T-helper 1 cell (primary cell): Measurements from ENCODE around the gene MTHFR.
A peak's percentile ranks its signal among the peaks of the same experiment; 100 is the strongest.
"Not testable (repeated sequence)": the region's sequence is repeated elsewhere in the genome, so short reads cannot be mapped to it uniquely, and the experiment has no call there.

ENCODE experiments used
- DNase-seq, 5 donors: peaks; one replicate each; pipeline ENCODE4 v3.0.0-alpha.2; 2012 to 2020

Gene MTHFR

DNA sequence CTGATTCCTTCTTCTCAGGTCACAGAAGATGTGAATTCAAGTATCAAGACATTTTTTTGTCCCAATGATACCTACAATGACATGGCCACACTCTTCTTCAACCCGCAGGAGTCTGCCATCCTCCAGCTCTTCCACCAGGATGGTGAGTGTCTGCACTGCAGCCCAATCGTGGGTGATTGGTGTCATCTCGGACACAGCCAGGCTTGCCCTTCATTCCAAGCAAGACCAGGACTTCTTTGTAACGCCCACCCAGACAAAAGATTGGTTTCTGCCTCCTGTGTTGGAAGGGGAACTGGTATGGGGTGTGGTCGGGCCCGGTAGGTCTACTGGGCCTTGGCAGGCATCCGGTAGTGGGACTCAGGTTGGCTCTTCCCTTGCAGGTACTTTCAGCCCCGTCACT is 27.7 kb upstream of the MTHFR start:
- DNase-seq = no peak

DNA sequence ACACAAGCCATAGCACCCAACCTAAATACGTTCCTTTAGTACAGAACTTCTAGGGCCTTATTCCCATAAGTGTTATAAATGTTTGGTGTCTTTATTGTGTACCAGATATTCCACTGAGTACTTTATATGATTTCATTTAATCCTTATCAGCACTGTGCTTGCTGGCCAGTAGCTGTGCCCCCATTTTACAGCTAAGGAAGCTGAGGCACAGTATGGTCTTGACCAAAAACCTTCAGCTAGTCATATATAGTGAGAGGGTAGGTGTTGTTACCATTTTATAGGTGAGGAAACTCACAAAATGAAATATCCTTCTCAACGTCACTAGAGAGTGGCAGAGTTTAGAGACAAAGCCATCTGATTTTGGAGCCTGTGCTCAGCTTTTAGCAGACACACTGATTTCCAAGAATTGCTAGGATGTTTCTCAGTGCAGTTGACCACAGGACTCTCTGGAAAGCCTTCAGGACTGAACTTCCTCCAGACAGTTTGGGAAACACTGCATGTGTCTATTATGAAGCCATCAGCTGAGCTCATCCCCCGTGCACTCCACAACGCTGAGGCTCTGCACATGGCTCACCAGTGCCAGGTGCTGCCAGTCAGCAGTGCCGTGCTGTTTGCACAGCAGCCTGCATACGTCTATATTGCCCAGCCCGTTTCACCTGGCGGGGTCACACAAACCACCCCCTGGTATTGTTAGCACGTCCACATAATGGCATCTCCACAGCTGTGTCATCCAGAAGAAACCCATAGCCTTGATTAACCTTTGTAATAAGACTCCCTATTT is 26.4 kb upstream of the MTHFR start:
- no peak for DNase-seq

DNA sequence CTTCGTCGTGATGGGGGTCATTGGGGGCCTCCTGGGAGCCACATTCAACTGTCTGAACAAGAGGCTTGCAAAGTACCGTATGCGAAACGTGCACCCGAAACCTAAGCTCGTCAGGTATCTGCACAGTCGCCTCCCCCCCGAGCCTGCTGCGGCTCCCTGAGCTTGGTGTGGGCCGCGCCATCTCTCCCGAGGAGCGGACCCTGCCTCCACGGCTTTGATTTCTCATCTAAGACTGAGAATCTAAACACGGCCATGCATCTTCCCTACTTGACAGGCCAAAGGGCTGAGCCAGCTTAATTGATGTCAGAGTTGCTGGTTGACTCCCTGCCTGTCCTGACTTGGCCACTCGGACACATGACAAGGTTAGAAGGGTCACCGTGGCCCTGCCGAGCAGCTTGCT is 22.7 kb upstream of the MTHFR start:
- DNase-seq = no peak

DNA sequence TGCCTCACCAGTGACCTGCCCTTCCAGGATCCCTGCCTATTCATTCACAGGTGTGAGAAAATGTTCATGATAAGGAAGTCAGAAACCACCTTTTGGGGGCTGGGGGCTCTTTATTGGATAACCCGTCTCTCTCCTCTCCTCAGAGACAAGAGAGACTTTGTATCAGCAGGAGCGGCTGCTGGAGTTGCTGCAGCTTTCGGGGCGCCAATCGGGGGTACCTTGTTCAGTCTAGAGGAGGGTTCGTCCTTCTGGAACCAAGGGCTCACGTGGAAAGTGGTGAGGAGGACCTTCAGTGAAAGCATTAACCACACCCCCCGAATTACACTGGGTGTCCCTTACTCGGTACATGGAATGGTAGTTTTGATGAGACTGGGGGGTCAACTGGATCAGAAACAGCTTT is 21.2 kb upstream of the MTHFR start:
- no peak for DNase-seq

DNA sequence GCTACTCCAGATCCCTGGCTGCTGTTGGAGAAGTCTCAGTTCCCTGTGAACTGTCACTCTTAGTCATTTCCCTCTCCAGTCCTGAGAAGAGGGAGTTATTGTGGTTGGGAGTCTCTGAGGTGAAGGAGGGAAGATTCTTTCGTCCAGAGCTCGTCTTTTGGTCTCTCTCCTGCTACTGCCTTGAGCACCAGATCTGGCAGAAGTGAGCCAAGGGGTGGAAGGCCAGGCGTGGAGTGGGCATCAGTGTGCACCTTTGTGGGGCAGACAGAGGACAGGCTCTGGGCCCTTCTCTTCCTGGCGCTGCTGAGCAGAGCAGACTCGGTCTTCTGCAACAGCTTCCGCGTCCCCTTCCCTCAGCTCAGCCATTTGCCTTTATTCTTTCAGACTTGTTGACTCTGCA is 19.4 kb upstream of the MTHFR start:
- DNase-seq = no peak

DNA sequence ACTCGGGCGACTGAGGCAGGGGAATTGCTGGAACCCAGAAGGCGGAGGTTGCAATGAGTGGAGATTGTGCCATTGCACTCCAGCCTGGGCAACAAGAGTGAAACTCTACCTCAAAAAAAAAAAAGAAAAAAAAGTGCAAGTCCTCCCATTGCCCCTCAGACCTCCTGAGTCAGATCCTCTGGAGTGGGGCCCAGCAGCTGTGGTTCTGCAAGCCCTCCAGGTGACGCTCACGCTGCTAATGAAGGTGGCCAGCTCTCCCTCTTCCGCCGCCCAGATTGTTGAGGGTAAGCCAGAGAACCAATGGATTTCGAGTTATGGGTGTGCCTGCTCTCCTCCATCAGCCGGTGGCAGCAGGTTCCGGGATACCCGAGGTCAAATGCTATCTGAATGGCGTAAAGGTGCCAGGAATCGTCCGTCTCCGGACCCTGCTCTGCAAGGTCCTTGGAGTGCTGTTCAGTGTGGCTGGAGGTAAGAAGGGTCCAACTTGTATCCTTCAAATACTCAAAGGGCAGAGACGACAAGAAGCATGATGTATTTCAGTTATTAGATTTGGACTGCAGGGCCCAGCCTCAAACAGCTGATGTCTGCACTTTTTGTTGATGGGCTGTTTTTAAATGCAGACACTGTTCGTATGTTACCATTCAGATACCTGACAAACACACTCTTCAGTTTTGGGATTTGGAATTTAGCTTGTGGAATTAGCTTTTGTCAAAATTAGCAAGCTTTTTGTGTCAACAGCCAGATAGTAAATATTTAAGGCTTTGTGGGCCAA is 17.8 kb upstream of the MTHFR start:
- DNase-seq = no peak

DNA sequence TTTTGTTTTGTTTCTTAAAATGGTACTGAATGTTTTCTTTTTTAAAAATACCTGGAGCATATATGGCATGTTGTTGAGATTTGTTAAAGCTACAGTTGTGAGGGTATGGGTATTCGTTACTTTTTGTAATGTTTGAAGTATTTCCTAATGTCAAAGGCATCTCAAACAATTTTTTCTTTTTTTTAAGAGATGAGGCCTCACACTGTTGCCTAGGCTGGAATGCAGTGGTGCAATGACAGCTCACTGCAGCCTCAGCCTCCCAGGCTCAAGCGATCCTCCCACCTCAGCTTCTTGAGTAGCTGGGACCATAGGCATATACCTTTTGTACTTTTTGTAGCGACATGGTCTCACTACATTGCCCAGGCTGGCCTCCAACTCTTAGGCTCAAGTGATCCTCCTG is 16.3 kb upstream of the MTHFR start:
- no peak for DNase-seq

DNA sequence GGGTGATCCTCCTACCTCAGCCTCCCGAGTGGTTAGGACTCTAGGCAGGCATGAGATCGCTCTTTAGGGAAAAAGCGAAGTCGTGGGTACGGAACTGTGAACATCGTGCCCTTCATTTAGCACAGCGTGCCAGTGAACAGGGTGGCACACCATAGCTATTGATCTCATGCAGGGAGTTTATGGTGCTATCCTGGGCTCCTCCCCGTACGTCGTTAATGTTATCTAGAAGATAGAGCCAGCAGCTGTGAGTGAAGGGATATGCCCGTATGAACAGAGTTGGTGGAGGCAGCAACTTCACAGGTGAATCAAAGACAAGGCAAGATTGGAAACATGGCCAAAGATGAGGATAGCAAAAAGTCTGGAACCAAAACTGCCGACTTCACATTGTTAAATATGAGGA is 11.4 kb upstream of the MTHFR start:
- no peak for DNase-seq

DNA sequence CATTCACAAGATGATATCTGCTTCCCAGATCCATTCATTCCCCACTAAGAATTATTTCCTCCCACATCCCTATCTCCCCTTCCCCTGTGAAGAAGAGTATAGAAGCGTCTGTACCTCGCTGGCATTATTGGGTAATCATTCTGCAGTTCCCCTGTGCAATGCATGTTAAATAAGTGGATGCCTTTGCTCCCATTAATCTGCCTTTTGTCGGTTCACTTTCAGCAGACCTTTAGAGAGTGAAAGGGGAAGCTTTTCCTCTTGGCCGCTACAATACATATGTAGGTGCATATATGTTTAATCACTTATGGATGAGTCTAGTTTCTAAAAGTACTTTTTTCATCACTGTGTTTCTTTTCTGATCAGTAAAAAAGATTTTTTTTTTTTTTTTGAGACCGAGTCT is 7.3 kb upstream of the MTHFR start:
- no peak for DNase-seq

DNA sequence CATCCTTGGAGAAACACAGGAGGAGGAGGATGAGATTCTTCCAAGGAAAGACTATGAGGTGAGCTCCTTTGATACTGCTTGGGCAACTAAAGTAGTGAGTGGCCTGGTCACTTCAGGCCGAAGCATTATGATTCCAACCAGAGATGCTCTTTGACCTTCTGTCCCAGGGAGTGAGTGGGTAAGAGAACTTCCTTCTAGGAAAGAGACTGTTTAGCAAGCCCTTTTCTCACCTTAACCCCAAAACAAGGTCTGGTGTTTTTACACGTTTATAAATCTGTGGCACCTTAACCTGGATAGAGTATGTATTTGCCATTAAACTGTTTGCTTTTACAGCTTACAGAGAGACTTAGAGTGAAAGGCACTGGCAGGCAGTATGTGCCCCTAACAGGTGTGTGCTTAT is 1.4 kb upstream of the MTHFR start:
- DNase-seq = no peak

DNA sequence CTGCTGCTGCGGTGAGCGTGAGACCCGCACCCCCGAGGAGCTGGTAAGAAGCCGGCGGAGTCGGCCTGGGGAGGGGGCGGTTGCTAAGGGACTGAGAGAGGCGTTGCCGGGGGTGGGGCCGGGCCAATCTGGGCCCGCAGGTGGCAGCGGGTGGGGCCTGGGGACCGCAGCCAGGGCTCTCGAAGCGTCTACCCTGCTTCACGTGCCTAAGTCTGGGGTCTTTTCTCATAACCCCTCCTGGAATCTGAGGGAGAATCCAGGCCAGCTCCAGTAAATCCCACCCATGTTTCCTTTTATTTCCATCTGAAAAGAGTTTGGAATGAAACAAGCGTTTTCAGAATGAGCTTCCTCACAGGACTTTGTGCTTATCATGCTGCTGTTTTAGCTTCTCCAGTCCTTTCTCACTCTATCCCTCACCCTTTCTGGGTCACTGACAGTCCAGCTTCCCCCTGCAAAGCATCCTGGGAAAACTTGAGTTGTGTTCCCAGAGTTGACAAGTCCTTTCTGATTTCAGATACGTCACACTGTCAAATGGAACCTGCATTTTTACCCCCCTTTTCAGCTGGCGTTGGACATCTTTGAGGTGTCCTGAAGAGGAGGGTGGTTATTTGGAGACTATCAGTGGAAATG is 658 bp upstream of the MTHFR start:
- peak in 1 of 5 donors; percentile 22 for DNase-seq

DNA sequence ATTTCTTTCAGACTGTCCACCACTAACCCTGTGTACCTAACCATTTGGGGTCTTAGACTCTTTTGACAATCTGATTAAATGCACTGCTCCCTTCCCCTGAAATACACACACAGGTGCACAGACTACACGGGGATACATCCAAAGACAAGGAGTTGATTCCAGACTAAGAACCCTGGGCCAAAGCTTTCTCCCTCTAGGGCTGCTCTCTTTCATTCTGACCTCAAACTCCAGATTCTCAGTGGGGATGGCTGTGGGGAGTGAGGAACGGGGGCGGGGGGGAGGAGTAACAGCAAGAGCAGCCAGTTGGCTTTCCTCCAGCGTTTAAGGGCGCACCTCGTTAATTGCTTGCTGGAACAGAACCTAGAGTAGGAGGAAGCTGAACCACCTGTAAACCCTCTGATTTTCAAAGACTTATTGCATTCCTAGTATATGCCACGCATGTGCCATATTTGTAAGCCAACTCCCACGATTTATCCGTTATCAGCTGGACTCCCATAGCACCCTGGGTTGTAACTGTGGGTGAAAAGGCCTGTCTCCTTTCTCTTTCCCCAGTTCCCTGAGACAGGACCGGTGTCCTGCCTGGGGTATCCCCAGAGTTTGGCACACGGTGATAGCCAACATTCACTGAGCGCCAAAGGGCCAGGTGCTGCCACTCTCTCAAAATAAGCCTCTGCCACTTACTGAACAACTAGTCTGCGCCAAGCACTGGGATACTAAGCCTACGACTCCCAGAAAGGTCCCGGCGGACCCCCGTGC is 920 bp downstream of the MTHFR start:
- DNase-seq = peak in 2 of 5 donors; percentile 15 to 24

DNA sequence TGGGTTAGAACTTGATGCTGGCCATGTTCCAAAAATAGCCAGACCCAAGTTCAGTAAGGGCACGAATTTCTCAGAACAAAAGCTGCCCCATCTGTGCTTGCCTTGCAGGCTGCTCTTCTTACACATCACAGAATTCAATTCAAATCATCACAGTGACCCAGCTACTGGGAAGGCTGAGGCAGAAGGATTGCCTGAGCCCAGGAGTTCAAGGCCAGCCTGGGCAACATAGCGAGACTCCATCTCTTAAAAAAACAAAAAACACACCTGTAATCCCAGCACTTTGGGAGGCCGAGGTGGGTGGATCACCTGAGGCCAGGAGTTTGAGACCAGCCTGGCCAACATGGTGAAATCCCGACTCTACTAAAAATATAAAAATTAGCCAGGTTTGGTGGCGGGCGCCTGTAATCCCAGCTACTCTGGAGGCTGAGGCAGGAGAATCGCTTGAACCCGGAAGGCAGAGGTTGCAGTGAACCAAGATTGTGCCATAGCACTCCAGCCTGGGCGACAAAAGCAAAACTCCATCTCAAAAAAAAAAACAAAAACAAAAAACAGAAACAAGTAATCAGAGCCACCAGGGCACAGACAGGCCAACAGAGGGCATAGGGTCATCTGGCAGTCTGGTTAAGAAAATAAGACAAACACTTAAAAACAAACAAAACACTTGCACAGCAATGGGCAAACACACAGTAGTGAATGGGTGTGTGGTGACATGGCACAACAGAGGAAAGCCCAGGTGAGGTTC is 1.7 kb downstream of the MTHFR start:
- not testable (repeated sequence) for DNase-seq

DNA sequence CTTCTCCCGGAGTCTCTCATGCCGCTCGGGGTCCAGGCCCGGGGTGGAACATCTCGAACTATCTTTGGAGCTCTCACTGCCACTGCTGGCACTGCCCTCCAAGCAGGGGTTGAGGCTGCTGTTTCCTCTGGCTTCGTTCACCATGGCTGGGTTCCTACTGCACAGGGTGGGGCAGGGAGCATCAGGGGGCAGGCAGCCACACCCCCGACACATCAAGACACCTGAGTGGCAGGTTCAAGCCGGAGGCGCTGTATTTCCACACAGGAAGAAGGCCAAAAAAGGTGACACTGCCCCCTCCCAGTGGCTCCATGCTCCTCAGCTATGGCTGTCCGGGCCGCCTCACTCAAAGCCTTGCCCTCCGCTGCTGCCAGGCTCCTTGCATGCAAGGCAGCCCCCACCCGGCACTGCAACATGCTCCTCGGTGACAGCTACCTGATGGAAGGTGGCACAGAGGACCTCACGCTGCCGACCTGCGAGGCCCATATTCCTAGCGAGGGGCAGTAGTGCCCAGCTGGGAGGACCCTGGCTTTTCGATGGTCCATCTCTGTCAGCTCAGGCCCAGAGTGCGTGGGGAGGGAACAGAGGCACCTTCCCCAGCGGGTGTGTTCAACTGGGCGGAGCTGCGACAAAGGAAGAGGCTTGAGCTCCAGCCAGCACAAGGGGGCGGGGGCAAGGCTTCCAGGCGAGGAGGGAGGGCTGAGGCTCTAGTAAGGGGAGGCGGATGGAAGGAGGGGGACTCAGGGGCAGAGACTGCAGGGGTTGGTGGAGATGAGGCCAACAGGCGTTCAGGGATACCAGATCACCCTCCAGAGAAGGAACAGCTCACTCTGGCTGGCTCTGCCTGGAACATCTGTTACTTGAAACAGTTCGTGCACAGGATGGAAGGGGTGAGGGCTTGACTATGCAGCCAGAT is 2.5 kb downstream of the MTHFR start:
- DNase-seq = peak; percentile 51 to 79 (median 66)

DNA sequence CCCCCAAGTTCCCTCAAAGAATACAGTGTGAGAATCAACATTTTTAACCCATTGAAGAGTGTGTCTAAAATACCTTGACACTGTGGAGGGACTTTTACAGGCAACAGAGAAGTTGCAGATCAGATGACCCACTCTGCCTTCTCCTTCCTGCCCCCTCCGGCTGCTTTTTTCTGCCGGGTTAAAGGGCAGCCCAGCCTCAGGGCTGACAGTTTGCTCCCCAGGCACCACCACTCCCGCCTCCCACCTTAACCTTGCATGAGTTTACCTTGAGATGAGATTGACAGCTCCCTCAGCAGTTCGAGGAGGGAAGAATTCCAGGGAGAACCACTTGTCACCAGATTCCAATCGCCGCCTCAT is 3.2 kb downstream of the MTHFR start:
- no peak for DNase-seq

DNA sequence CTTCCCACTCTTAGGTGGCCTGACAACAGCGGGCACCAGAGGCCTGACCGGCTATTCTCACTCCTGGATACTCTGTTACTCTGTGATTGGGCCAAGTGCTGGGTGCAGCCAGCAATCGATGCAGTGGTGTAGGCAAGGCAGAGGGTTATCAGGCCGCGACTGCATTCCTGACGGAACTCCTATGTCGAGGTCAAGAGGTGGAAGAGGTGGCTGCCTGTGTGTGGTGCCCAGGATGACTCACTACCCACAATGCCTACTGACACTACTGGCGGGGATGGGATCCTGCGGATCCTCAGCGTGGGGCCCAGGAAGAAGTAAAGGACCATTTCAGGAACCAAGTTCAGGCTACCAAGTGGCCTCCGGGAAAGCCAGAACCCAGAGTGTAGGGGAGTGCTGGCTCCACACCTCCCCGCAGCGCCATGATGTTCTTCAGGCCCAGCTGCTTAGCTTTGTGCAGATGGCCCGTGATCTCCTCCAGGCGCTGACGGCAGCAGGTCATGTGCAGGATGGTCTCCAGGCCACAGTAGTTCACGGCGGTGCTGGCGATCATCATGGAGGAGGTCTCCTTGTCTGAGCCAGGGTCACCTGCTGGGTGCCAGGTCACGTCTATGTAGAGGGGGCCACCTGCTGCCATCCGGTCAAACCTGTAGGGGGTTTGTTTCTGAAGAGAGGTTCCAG is 4.9 kb downstream of the MTHFR start:
- DNase-seq = no peak

DNA sequence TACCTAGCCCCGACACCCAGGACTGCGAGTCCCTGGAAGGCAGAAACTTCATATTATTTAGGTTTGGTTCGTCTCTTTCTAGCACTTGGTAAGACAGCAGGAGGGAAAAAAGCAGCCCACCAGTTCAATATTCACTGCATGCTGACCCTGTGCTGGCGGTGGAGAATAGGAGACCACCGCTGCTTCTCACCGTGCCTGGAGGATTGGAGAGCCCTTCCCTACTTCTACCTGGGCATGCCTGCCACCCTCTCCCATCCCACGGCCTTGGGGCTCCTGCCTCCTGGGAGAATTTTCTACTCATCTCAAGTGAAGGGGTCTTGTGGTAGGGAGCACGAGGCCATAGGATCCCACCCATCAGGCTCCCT is 5.4 kb downstream of the MTHFR start:
- no peak for DNase-seq

DNA sequence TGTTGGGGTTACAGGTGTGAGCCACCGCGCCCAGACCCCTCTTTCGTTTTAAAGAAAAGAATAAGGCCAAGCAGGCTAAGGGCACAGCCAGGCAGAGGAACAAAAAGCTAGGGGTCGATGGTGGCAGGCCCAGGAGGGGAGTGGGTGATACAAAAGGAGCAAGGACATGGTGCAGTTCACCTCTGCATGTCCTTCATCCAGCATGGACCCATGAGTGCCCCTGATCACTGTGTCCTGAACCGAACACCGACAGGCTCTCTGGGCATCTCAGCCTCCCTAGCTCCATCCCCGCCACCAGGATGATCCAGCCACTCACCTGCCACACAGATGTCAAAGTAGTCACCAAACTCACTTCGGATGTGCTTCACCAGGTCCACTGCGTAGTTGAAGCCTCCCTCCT is 5.9 kb downstream of the MTHFR start:
- DNase-seq = no peak

DNA sequence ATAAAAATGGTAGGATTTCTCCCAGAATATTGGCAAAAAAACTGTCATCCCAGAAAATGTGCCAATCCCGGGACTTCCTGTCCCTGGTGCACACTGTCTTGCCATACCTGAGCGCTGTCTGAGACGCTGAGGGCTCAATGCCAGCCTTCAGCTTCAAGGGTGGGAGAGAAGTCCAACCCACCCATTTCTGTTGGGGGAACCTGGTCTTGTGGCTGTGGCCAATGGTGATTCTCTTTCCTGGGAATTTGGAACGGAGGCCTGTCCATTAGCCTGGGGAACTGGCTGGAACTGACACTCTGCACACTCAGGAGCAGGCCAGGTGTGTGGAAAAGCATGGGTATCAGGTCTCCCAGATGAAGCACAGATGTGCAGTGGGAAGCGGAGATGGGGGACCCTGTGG is 6.7 kb downstream of the MTHFR start:
- no peak for DNase-seq

DNA sequence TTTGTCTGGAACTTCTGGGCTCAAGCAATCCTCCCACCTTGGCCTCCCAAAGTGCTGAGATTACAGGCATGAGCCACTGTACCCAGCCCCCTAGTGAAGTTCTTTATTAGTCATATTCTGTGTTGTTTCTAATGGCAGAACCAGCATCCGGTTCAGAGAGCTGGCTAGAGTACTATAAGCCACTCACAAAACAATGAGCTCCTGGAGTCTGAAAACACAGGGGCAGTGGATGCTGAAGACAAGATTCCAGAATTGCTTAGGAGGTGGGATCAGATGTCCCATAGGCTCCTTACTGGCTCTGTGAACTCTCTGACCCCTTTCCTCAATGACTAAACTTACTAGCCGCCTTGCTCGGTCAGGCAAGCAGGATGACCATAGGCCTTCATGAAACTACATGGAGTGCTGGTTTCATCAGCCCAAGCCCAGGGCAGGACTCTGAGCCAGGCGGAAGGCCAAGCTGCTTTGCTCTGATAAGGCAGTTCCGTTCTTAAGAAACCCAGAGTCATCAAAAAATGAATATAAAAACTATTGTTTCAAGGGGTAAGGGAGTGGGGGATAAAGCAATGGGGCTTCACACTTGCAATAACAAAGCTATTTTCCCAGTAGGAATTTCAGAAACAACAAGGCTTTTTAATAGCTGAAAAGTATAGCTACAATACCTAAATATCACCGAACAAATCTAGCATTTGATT is 8.1 kb downstream of the MTHFR start:
- no peak for DNase-seq
